Brain microvascular endothelial cell (primary cell): ENCODE results near the gene PCBP2.

ENCODE experiments used
- DNase-seq: peaks from one replicate; pipeline ENCODE4 v3.0.0-alpha.2; 2020
- H3K27ac ChIP-seq: fragments of 250-450 bp; sonication (Bioruptor Pico); 2 replicates; pipeline ENCODE4 v1.5.1; 2020; ENCODE audit warnings: mild to moderate bottlenecking, moderate library complexity
- H3K27me3 ChIP-seq: fragments of 250-450 bp; sonication (Bioruptor Pico); replicated peaks from 2 replicates; pipeline ENCODE4 v1.5.1; 2020; ENCODE audit warnings: mild to moderate bottlenecking
- H3K36me3 ChIP-seq: fragments of 250-450 bp; sonication (Bioruptor Pico); replicated peaks from 2 replicates; pipeline ENCODE4 v1.5.1; 2020; ENCODE audit warnings: mild to moderate bottlenecking
- H3K4me3 ChIP-seq: 2 replicates; pipeline ENCODE4 v1.5.1; 2011; ENCODE audit warnings: low read depth, mild to moderate bottlenecking, control low read depth, low read length, moderate library complexity
- in situ Hi-C: cut with HindIII; loops from 2 replicates; pipeline ENCODE4 v1.10.0; 2017; ENCODE audit warnings: low sequenced_read_pairs, low pct_ligation_motif_present
- TF ChIP-seq, protein P1 (sequence below): IDR thresholded peaks from 2 replicates; pipeline ENCODE4 v1.5.1; 2011; ENCODE audit warnings: low read depth, mild to moderate bottlenecking, moderate library complexity, low read length, control low read depth, inconsistent platforms; ENCODE audit errors: missing control alignments

Gene PCBP2

DNA sequence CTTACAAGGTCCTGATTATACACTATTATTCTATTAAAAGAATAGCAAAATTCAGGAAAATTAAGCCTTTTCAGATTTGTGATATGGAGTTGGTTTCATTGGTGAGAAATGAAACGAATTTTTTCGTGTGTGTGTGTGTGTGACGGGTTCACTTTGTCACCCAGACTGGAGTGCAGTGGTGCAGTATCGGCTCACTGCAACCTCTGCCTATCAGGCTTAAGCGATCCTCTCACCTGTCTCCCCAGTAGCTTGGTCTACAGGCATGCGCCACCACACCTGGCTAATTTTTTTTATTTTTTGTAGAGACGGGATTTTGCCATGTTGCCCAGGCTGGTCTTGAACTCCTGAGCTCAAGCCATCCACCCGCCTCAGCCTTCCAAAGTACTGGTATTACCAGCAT, 9.7 kb downstream of the PCBP2 start:
- Histone ChIP-seq H3K27me3 (no peaks in the 10 kb centered on the region), H3K4me3 (no peak overlapping the region), H3K36me3 (peaks cover 99% of the 10 kb centered on the region), H3K27ac (no peak overlapping the region)
- TF ChIP-seq, protein P1, sequence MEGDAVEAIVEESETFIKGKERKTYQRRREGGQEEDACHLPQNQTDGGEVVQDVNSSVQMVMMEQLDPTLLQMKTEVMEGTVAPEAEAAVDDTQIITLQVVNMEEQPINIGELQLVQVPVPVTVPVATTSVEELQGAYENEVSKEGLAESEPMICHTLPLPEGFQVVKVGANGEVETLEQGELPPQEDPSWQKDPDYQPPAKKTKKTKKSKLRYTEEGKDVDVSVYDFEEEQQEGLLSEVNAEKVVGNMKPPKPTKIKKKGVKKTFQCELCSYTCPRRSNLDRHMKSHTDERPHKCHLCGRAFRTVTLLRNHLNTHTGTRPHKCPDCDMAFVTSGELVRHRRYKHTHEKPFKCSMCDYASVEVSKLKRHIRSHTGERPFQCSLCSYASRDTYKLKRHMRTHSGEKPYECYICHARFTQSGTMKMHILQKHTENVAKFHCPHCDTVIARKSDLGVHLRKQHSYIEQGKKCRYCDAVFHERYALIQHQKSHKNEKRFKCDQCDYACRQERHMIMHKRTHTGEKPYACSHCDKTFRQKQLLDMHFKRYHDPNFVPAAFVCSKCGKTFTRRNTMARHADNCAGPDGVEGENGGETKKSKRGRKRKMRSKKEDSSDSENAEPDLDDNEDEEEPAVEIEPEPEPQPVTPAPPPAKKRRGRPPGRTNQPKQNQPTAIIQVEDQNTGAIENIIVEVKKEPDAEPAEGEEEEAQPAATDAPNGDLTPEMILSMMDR: no peak
- no peak for DNase-seq
- in situ Hi-C loops: no loop called here

DNA sequence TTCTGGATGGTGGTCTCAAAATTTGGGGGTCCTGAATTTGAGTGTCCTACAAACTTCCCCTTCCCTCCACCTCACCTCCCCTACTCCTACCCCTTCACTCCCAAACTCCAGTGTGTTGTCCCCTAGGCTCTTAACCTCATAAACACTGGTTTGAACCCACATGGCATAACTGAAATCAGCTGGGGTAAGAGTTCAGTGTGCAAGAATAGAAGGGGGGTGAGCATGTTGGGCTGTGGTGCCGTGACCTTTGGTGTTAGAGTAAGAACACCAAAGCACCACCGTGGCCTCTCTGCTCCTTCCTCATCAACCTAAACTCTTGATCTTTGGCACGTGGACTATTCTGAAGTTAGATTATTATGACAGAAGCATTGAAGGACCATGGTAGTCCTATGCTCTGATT, 11.0 kb downstream of the PCBP2 start:
- Histone ChIP-seq H3K27me3 (no peaks in the 10 kb centered on the region), H3K4me3 (no peak overlapping the region), H3K27ac (no peak overlapping the region), H3K36me3 (peaks cover 99% of the 10 kb centered on the region)
- in situ Hi-C loops: no loop called here
- no peak for DNase-seq
- TF ChIP-seq, protein P1: no peak

DNA sequence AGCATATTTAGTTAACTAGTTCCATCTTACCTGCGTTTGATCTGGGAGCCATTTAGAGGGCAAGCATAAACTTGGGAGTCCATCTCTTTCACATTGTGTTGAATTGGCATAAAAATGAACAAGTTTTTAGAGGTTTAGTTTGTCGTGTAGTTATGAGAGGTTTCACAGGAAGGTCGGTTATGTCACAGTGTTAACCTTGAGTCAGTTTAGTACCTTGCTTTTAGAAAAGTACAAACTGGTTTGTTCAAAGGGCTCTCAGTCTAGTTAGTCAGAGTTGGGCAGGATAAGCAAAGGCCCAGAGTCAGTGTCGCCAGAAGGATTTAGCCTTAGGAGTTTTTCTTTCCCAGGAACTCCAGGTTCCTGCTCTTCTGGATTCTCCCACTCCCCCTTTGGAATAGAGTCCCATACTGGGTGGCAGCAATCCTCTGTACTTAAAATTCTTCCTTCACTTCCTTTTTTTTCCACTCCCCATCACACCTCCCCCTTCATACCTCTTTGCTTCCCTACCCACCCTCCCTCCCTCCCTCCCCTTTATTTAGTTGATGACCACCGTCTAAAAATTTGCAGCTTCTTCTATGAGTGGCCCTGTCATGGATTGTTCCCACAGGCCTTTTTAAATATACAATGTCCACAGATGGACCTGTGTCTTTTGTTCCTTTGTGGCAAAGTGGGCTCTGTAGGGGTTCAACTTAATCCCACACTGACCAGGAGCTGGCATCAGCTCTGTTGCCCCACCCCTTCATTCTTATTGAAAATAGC, 12.1 kb downstream of the PCBP2 start:
- TF ChIP-seq, protein P1: no peak
- in situ Hi-C loops: no loop called here
- Histone ChIP-seq H3K36me3 (peaks cover 99% of the 10 kb centered on the region), H3K4me3 (no peak overlapping the region), H3K27ac (no peak overlapping the region), H3K27me3 (no peaks in the 10 kb centered on the region)
- DNase-seq: no peak

DNA sequence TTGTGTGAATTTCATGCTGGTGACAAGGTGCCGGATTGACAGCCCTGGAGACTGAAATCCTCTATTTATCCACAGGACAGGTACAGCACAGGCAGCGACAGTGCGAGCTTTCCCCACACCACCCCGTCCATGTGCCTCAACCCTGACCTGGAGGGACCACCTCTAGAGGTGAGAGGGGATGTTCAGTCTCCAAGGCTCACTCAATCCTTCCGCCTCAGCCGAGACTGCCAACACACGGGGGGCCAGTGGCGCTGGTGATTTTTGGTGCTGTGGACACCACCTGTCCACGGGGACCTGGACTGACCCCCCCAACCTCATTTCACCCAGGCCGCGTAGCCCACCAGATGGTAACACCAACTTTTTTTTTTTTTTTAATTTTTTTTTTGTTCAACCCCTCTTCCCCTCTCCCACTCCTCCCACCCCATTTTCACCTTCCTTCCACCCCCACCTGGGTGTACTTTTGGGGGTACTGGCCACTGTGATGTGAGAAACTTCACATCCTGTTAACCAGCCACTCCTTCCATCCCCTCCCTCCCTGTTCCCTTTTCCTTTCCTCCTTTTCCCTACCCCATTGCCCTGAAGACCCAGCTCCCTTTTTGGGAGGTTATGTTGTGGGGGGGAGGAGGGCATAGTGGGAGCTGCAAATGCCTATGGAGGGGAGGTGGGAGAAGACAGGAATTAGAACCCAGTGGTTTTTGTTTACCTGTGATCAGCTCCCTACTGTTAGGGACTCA, 12.9 kb downstream of the PCBP2 start:
- in situ Hi-C loops: no loop called here
- Histone ChIP-seq H3K27me3 (no peaks in the 10 kb centered on the region), H3K27ac (no peak overlapping the region), H3K4me3 (no peak overlapping the region), H3K36me3 (peaks cover 97% of the 10 kb centered on the region)
- DNase-seq: no peak
- TF ChIP-seq, protein P1: no peak

DNA sequence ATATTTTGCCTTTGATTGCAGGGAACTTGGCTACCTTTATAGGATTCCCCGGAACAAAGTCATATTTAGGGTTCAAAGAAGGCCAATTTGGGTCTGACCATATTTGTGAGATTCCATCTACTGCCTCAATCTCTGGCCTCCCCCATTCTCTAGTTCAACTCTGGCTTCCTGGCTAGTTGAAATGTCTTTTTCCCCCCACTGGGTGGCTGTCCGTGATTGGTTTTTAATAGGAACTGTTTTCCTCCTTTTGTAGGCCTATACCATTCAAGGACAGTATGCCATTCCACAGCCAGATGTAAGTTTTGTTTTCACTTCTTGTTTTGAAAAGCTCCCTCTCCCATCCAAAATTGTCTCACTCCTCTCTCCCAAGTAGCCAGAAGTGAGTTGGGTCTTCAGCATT, 13.8 kb downstream of the PCBP2 start:
- no peak overlapping the region for H3K4me3 ChIP-seq
- H3K27me3 ChIP-seq: no peaks in the 10 kb centered on the region
- H3K27ac ChIP-seq: no peak overlapping the region
- TF ChIP-seq, protein P1: no peak
- peaks cover 96% of the 10 kb centered on the region for H3K36me3 ChIP-seq
- in situ Hi-C loops: no loop called here
- no peak for DNase-seq
